Measurements from ENCODE around the gene REX1BD. TPM values are rescaled to one million over a fixed set of nuclear protein-coding genes. Genes with fewer than 3 reads are reported as not detected.

REX1BD gene
- total and polyA plus RNA-seq, 2 of the 13 experiments (the other 11 are each of a cell fraction or from before 2014, with no cell fraction given): 7.5 to 25.4 TPM

DNA sequence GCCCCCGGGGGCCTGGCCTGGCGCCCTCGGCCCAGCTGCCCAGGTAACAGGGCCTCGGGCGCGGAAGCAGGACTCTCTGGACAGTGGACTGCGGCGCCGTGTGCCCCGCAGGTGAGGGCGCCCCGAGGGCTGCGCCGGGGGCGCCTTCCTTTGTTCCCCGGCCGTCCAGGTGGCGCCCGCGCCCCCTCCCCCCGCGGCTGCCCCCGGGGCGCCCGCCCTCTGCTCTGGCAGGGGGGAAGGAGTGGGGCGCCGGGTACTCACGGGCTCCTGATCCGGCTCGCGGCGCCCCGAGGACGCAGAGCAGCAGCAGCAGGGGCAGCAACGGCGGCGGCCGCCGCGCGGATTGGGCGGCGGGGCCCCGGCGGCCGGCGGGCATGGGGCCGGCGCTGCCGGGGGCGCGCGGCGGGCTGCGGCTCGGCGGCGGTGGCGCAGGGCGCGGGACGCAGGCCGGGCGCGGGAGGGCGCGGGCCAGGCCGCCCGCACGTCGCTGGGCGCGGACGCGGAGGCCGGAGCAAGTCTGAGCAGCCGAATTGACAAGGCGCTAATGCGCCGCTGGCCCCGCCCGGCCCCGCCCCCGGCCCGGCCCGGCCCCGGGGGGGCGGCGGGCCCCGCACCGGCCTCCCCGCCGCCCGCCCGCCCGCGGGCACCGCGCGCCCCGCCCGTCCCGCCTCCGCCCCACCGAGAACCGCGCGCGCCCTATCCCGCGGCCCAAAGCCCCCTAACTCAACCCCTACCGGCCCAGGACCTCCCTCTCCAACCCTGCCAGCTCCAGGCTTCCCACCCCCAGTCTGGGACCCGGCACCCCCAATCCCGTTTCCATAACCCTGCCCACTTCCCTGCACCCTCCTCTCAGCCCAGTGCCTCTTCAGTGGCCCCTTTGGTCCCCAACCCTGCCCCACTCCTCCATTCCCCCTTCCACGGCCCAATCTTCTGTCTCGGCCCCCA, 18.0 kb downstream of the REX1BD start, which contains the start of gene CRLF1 (continued):
- TF ChIP-seq ZNF691 (CRISPR knock-in tag; IDR thresholded peaks at IDR 0.05; ENCODE audit: borderline replicate concordance, low read depth): no peak
- TF ChIP-seq ZNF563 (CRISPR knock-in tag; IDR thresholded peaks at IDR 0.05): peak; percentile 11; the same call in 1 of the 2 replicates
- peak; percentile 30; the same call in 1 of the 2 replicates for TF ChIP-seq SIN3A (IDR thresholded peaks at IDR 0.05; ENCODE audit: borderline replicate concordance, low read depth, low read length)
- TF ChIP-seq ZNF367 (CRISPR knock-in tag; IDR thresholded peaks at IDR 0.05; ENCODE audit: borderline replicate concordance): peak; percentile 42; the same call in 1 of the 2 replicates
- TF ChIP-seq ZBTB44 (CRISPR knock-in tag; IDR thresholded peaks at IDR 0.05): no peak
- TF ChIP-seq, protein P1, sequence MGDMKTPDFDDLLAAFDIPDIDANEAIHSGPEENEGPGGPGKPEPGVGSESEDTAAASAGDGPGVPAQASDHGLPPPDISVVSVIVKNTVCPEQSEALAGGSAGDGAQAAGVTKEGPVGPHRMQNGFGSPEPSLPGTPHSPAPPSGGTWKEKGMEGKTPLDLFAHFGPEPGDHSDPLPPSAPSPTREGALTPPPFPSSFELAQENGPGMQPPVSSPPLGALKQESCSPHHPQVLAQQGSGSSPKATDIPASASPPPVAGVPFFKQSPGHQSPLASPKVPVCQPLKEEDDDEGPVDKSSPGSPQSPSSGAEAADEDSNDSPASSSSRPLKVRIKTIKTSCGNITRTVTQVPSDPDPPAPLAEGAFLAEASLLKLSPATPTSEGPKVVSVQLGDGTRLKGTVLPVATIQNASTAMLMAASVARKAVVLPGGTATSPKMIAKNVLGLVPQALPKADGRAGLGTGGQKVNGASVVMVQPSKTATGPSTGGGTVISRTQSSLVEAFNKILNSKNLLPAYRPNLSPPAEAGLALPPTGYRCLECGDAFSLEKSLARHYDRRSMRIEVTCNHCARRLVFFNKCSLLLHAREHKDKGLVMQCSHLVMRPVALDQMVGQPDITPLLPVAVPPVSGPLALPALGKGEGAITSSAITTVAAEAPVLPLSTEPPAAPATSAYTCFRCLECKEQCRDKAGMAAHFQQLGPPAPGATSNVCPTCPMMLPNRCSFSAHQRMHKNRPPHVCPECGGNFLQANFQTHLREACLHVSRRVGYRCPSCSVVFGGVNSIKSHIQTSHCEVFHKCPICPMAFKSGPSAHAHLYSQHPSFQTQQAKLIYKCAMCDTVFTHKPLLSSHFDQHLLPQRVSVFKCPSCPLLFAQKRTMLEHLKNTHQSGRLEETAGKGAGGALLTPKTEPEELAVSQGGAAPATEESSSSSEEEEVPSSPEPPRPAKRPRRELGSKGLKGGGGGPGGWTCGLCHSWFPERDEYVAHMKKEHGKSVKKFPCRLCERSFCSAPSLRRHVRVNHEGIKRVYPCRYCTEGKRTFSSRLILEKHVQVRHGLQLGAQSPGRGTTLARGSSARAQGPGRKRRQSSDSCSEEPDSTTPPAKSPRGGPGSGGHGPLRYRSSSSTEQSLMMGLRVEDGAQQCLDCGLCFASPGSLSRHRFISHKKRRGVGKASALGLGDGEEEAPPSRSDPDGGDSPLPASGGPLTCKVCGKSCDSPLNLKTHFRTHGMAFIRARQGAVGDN (CRISPR knock-in tag; IDR thresholded peaks at IDR 0.05): peak; percentile 7; the same call in 1 of the 2 replicates
- TF ChIP-seq IRX3 (CRISPR knock-in tag; IDR thresholded peaks at IDR 0.05; ENCODE audit: borderline replicate concordance, low read depth): no peak
- TF ChIP-seq WIZ (CRISPR knock-in tag; IDR thresholded peaks at IDR 0.05): no peak
- no peak for TF ChIP-seq ZFX (CRISPR knock-in tag; IDR thresholded peaks at IDR 0.05; ENCODE audit: low read depth)
